Measurements from ENCODE around the gene SPATS2.

Gene SPATS2

GRCh38 chr12:49543221-49543913, 176.1 kb downstream of the SPATS2 start:
- Mint-ChIP-seq H3K4me1 (ENCODE audit: low read depth) (peaks cover 22% of the 10 kb centered on the region), H3K4me3 (no peak overlapping the region), H3K27ac (no peak overlapping the region)

GRCh38 chr12:49543914-49544815, 176.9 kb downstream of the SPATS2 start:
- no peak overlapping the region for H3K4me3 Mint-ChIP-seq
- H3K9me3 Mint-ChIP-seq, result no peaks in the 10 kb centered on the region

More at GRCh38 chr12:49543221-49543913, 176.1 kb downstream of the SPATS2 start:
- no peaks in the 10 kb centered on the region for H3K9me3 Mint-ChIP-seq
- H3K27me3 Mint-ChIP-seq, result peaks cover 25% of the 10 kb centered on the region
- no peaks in the 10 kb centered on the region for H3K36me3 Mint-ChIP-seq (ENCODE audit: low read depth)
- DNase-seq, result no peak

GRCh38 chr12:49545815-49546214, 178.6 kb downstream of the SPATS2 start:
- Mint-ChIP-seq H3K4me3 (no peak overlapping the region), H3K36me3 (ENCODE audit: low read depth) (no peaks in the 10 kb centered on the region), H3K4me1 (ENCODE audit: low read depth) (peaks cover 20% of the 10 kb centered on the region), H3K27me3 (peaks cover 17% of the 10 kb centered on the region), H3K9me3 (no peaks in the 10 kb centered on the region), H3K27ac (no peak overlapping the region)
- no peak for DNase-seq

More at GRCh38 chr12:49543914-49544815, 176.9 kb downstream of the SPATS2 start:
- peaks cover 27% of the 10 kb centered on the region for H3K4me1 Mint-ChIP-seq (ENCODE audit: low read depth)
- DNase-seq, result peak; percentile 26
- no peaks in the 10 kb centered on the region for H3K36me3 Mint-ChIP-seq (ENCODE audit: low read depth)
- peaks cover 30% of the 10 kb centered on the region for H3K27me3 Mint-ChIP-seq
- no peak overlapping the region for H3K27ac Mint-ChIP-seq

GRCh38 chr12:49546481-49546880, 179.2 kb downstream of the SPATS2 start:
- Mint-ChIP-seq H3K27me3 (peaks cover 16% of the 10 kb centered on the region), H3K4me1 (ENCODE audit: low read depth) (peaks cover 16% of the 10 kb centered on the region), H3K36me3 (ENCODE audit: low read depth) (no peaks in the 10 kb centered on the region)

GRCh38 chr12:49547090-49547690, 179.9 kb downstream of the SPATS2 start:
- no peak for DNase-seq
- no peak overlapping the region for H3K4me3 Mint-ChIP-seq
- H3K27ac Mint-ChIP-seq, result no peak overlapping the region
- peaks cover 16% of the 10 kb centered on the region for H3K4me1 Mint-ChIP-seq (ENCODE audit: low read depth)
- H3K9me3 Mint-ChIP-seq, result no peaks in the 10 kb centered on the region
- no peaks in the 10 kb centered on the region for H3K36me3 Mint-ChIP-seq (ENCODE audit: low read depth)
- H3K27me3 Mint-ChIP-seq, result peaks cover 16% of the 10 kb centered on the region

More at GRCh38 chr12:49546481-49546880, 179.2 kb downstream of the SPATS2 start:
- no peak overlapping the region for H3K27ac Mint-ChIP-seq
- DNase-seq, result no peak
- no peak overlapping the region for H3K4me3 Mint-ChIP-seq
- no peaks in the 10 kb centered on the region for H3K9me3 Mint-ChIP-seq

GRCh38 chr12:49548481-49548821, 181.2 kb downstream of the SPATS2 start:
- H3K9me3 Mint-ChIP-seq, result no peaks in the 10 kb centered on the region
- peak overlapping the region; percentile 22 for H3K27ac Mint-ChIP-seq
- H3K4me1 Mint-ChIP-seq (ENCODE audit: low read depth), result peaks cover 16% of the 10 kb centered on the region
- H3K4me3 Mint-ChIP-seq, result peak overlapping the region; percentile 76
- no peaks in the 10 kb centered on the region for H3K36me3 Mint-ChIP-seq (ENCODE audit: low read depth)
- H3K27me3 Mint-ChIP-seq, result peaks cover 16% of the 10 kb centered on the region
- no peak for DNase-seq

GRCh38 chr12:49548822-49549648, 181.8 kb downstream of the SPATS2 start:
- Mint-ChIP-seq H3K9me3 (no peaks in the 10 kb centered on the region), H3K4me1 (ENCODE audit: low read depth) (peaks cover 16% of the 10 kb centered on the region), H3K4me3 (peak overlapping the region; percentile 76), H3K27ac (peak overlapping the region; percentile 71), H3K36me3 (ENCODE audit: low read depth) (no peaks in the 10 kb centered on the region), H3K27me3 (peaks cover 16% of the 10 kb centered on the region)
- peak; percentile 66 for DNase-seq

- H3K36me3 Mint-ChIP-seq (ENCODE audit: low read depth), result no peaks in the 10 kb centered on the region
- peaks cover 16% of the 10 kb centered on the region for H3K27me3 Mint-ChIP-seq
- H3K4me3 Mint-ChIP-seq, result peak overlapping the region; percentile 76
- H3K4me1 Mint-ChIP-seq (ENCODE audit: low read depth), result peaks cover 16% of the 10 kb centered on the region
- H3K27ac Mint-ChIP-seq, result peak overlapping the region; percentile 59
- no peaks in the 10 kb centered on the region for H3K9me3 Mint-ChIP-seq
- no peak for DNase-seq
Measured at GRCh38 chr12:49549735-49550692, 182.8 kb downstream of the SPATS2 start.

GRCh38 chr12:49550693-49551252, 183.5 kb downstream of the SPATS2 start:
- peak overlapping the region; percentile 34 for H3K4me3 Mint-ChIP-seq
- H3K4me1 Mint-ChIP-seq (ENCODE audit: low read depth), result peaks cover 16% of the 10 kb centered on the region
- H3K27ac Mint-ChIP-seq, result no peak overlapping the region
- no peaks in the 10 kb centered on the region for H3K9me3 Mint-ChIP-seq
- peaks cover 16% of the 10 kb centered on the region for H3K27me3 Mint-ChIP-seq
- peaks cover under 1% of the 10 kb centered on the region for H3K36me3 Mint-ChIP-seq (ENCODE audit: low read depth)
- no peak for DNase-seq

- H3K9me3 Mint-ChIP-seq, result no peaks in the 10 kb centered on the region
- H3K27me3 Mint-ChIP-seq, result peaks cover 16% of the 10 kb centered on the region
- no peak for DNase-seq
Measured at GRCh38 chr12:49552014-49552413, 184.8 kb downstream of the SPATS2 start.

GRCh38 chr12:49552425-49552824, 185.2 kb downstream of the SPATS2 start:
- Mint-ChIP-seq H3K36me3 (ENCODE audit: low read depth) (peaks cover 14% of the 10 kb centered on the region), H3K9me3 (no peaks in the 10 kb centered on the region), H3K27ac (no peak overlapping the region), H3K4me3 (no peak overlapping the region), H3K27me3 (peaks cover 13% of the 10 kb centered on the region), H3K4me1 (ENCODE audit: low read depth) (peaks cover 13% of the 10 kb centered on the region)
- no peak for DNase-seq

More at GRCh38 chr12:49552014-49552413, 184.8 kb downstream of the SPATS2 start:
- H3K4me3 Mint-ChIP-seq, result no peak overlapping the region
- peaks cover 16% of the 10 kb centered on the region for H3K4me1 Mint-ChIP-seq (ENCODE audit: low read depth)
- peaks cover 13% of the 10 kb centered on the region for H3K36me3 Mint-ChIP-seq (ENCODE audit: low read depth)
- no peak overlapping the region for H3K27ac Mint-ChIP-seq

- Mint-ChIP-seq H3K4me3 (no peak overlapping the region), H3K27me3 (peaks cover 9% of the 10 kb centered on the region), H3K27ac (no peak overlapping the region), H3K9me3 (no peaks in the 10 kb centered on the region), H3K4me1 (ENCODE audit: low read depth) (peaks cover 10% of the 10 kb centered on the region), H3K36me3 (ENCODE audit: low read depth) (peaks cover 15% of the 10 kb centered on the region)
- DNase-seq, result no peak
Measured at GRCh38 chr12:49552899-49553298, 185.6 kb downstream of the SPATS2 start.

All from activated T-cell treated with anti-CD3 and anti-CD28 coated beads, Interleukin-2, amount 50 U/mL, for 24 hours (primary cell).